ENCODE data around the gene APOC3.
"Not testable (repeated sequence)": the region's sequence is repeated elsewhere in the genome, so short reads cannot be mapped to it uniquely, and the experiment has no call there.

The APOC3 gene

DNA sequence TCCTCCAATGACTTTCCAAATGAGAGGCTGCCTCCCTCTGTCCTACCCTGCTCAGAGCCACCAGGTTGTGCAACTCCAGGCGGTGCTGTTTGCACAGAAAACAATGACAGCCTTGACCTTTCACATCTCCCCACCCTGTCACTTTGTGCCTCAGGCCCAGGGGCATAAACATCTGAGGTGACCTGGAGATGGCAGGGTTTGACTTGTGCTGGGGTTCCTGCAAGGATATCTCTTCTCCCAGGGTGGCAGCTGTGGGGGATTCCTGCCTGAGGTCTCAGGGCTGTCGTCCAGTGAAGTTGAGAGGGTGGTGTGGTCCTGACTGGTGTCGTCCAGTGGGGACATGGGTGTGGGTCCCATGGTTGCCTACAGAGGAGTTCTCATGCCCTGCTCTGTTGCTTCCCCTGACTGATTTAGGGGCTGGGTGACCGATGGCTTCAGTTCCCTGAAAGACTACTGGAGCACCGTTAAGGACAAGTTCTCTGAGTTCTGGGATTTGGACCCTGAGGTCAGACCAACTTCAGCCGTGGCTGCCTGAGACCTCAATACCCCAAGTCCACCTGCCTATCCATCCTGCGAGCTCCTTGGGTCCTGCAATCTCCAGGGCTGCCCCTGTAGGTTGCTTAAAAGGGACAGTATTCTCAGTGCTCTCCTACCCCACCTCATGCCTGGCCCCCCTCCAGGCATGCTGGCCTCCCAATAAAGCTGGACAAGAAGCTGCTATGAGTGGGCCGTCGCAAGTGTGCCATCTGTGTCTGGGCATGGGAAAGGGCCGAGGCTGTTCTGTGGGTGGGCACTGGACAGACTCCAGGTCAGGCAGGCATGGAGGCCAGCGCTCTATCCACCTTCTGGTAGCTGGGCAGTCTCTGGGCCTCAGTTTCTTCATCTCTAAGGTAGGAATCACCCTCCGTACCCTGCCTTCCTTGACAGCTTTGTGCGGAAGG, 2.9 kb downstream of the APOC3 start:
- DNase-seq = no peak

DNA sequence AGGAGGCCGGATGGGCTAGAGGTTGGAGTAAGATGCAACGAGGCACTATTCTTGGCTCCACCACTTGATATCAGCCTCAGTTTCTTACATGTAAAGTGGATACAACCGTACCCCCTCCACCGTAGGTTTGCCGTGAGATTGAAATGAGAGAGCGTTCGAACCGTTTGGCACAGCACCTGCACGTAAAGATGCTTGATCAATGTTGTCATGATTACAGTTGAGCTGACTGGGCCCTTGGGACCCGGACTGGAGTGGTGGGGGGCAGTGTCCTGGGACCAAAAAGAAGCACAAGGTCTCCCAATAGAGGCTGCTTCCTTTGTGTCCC, 3.7 kb downstream of the APOC3 start:
- DNase-seq = no peak

DNA sequence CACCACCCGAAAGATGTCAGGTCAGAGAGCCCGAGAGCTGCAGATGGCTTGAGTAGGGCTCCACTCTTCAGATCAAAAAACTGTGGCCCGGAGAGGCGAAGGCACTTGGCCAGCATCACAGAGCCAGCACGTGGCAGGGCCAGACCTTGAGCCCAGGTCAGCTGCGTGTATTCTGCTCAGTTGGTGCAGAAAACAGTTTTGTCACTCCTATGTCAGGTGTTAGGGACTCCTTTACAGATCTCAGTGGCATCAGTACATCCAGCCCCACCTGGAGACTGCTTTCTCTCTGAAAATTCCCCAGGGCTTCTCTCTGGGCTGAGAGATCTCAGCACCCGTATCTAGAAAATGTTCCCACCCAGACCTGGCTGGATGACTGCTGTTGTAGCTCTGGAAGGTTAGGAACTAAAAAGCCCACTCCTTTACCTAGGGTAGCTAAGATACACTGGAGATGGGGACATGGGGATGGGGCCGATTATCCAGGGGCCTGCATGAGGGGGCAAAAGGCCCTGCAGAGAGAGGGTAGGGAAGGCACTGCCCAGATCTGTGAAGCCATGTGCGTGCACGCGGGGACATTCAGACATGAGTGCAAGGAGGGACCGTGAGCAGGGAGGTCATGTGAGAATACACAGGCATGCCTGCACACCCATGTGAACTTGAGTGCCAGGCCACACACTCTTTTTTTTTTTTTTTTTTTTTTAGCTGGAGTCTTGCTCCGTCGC, 4.3 kb downstream of the APOC3 start:
- no peak for DNase-seq

DNA sequence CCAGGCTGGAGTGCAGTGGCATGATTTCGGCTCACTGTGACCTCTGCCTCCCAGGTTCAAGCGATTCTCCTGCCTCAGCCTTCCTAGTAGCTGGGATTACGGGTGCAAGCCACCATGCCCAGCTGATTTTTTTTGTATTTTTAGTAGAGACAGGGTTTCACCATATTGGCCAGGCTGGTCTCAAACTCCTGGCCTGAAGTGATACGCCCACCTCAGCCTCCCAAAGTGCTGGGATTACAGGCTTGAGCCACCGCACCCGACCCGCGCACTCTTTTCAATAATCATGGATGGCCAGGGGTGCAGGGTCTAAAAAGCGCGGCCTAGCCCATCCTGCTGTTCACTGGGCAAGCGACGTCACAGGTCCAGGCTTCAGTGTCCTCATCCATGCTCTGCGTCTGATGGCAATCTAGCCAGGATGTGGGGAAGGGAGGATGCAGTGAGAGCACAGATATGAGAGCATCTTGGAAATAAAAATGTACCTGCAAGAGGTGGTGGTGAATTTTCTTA, 4.9 kb downstream of the APOC3 start:
- DNase-seq = not testable (repeated sequence)

DNA sequence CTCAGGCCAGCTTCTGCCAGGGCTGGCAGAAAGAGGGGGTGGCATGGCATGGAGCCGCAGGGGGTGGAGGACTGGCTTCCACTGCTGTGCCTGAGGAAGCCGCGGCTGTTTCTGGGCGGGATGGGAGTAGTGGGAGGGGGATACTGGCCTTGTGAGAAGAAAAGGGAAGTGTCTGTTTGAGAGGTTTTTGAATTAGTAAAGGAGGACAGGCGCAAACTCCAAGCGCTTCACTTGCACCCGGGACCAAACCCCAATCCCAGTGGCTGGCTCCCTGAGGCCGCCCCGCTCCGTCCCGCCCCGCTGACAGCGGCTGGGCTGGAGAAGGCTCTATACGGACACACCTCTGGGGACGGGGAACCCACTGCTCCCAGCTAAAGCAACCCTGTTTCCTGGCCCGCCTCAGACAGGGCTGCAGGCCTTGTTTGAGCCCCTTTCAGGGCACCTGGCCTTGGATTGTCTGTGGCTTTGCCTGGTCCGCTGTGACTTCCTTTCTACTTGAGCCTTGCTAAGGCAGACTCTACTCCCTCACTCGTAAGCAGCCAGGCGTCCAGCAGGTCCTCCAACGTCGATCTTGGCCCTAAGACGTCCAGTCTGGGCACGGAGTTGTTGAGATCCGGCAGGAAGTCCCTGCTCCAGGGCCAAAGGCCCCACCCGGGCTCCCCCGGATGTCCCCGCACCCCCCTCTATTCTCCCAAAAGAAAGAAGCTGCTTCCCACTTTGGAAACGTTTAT, 5.5 kb downstream of the APOC3 start:
- DNase-seq = no peak

DNA sequence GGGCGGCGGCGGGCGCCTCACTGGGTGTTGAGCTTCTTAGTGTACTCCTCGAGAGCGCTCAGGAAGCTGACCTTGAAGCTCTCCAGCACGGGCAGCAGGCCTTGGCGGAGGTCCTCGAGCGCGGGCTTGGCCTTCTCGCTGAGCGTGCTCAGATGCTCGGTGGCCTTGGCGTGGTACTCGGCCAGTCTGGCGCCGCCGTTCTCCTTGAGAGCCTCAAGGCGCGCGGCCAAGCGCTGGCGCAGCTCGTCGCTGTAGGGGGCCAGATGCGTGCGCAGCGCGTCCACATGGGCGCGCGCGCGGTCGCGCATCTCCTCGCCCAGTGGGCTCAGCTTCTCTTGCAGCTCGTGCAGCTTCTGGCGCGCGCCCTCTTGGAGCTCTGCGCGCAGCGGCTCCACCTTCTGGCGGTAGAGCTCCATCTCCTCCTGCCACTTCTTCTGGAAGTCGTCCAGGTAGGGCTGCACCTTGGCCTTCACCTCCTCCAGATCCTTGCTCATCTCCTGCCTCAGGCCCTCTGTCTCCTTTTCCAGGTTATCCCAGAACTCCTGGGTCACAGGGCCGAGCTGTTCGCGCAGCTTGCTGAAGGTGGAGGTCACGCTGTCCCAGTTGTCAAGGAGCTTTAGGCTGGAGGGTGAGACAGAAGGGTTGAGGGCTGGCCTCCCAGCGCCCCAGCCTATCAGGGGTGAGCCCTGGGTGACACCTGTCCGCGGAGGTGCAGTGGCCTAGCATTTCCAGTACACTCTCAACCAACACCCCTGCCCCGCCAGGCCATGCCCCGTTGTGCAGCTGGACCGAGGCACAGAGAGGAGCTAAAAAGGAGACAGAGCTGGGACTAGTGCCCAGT, 6.3 kb downstream of the APOC3 start:
- DNase-seq = peak; percentile 75

DNA sequence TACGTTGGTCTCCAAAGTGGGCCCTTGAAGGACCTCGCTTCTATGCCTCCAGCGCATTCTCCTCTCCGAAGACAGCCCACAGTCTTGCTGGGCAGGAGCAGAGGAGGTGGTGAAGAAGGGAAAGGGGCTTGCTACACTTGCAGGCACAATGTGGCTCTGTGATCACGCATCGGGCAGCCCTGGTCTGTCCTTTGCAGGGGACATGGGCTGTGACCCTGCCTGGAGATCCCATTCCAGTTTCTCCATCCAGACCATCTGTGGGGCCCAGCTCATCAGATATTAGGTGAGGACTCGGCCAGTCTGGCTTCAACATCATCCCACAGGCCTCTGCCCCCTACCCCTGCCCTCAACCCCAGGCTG, 6.9 kb downstream of the APOC3 start:
- no peak for DNase-seq

DNA sequence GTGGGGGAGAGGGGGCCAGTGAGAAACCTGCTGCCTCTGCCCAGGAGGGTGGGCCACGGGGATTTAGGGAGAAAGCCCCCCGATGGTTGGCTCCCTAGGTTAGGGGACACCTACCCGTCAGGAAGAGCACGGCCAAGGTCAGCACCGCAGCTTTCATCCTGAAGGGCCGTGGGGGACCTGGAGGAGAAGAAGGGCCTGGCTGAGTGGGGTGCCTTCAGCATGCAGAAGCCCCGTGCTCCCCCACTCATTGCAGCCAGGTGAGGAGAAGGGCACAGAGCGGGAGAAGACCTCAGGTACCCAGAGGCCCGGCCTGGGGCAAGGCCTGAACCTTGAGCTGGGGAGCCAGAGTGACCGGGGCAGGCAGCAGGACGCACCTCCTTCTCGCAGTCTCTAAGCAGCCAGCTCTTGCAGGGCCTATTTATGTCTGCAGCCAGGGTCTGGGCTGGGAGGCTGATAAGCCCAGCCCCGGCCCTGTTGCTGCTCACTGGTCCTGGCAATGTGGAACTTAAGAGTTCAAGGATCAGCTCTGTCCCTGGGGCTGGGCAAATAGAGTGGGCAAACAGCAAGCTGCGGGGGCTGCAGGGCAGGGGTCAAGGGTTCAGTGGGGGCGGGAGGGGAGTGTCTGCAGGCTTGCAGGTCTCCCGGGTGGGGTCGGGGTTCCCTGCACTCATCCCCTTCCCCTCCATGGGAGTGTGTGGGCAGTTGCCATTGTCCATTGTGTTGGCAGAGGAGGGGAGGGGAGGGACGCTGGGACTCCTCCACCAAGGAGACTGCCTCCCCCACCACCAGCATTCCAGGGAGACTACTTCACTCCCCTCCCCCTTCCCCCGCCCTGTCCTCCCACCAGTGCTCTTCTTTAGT, 7.8 kb downstream of the APOC3 start, which contains the start of gene APOA1:
Gene APOA1 (minus strand): TSS at position 392 of the 861 bp plus-strand sequence. CDS start 235 bp downstream, at position 157.
- no peak for DNase-seq

DNA sequence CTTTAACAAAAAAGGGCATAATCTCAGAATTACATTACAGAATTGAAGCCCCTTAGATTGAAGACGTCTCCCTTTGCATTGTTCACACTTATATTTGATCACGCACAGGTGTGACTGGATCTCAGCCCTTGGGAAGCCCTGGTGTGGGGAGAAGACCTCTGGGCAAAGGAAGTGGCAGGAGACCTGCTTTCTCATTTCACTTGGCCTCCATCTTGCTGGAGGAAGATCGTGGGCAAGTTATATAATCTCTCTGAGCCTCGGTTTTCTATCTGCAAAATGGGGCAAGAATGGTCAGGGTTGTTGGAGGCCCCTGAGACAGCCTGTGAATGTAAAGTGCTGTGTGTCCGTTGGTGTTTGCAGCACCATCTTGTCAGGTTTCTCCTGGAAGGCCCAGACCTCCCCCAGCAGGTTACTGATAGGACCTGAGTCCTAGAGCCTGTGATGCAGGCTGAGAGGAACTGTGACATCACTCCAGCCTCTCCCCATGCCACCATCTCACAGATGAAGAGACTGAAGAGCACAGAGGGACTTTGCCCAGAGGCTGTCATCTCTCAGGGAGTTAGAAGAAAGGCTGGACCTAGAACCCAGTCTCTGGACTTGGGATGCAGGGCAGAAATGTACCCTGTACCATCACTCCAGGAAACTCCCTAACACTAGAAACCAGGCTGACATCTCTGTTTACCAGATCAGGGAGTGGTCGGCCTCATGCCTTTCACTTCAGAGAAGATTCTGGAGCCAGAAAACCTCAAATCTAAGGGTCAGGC, 8.8 kb downstream of the APOC3 start:
- no peak for DNase-seq

DNA sequence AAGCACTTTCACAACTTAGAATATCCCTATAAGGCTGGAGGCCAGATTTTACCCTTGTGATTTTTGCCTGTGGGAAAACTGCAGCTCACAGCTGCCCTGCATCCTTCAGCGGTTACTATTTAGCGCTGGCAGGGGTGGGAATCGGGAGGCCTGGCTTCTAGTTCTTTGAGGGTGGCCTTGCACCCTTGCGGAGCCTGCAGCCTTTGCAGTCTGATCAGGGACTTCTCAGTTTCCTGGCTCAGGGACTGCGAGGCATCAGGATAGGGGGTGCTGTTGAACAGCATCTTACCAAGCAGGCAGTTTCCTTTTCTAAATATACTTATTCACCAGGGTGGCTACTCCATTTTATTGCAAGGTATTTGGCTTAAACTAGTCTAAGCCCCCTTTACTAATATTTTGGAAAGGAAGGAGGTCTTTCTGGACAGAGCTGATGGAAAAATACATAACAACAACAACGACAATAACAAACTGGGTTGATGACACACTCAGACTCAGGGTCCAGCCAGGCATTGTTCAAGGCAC, 10.6 kb downstream of the APOC3 start:
- no peak for DNase-seq

DNA sequence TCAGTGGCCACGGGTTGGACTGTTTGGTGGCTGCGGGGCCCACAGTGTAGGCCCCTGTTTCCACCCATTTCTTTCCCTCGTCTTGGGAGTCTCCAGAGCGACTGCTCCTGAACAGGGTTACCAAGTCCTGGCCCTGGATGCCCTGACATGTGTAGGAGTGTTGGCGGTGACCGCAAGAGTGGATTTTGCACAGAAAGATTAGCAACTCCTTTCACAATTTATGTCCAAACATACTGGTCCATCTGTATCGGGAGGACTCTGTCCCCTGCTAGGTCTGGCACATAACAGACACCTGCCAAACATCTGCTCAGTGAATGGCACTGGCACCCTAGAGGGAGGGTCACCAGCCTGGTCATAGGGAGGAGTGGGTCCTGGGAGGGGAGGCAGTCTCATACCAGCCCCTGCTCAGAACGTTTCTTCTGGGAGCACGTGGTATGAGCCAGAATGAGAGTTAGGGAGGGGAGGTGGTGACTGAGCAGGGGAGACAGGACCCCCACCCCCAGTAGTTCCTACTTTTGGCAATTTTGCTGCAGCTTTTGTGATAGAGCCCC, 11.1 kb downstream of the APOC3 start:
- DNase-seq = no peak

DNA sequence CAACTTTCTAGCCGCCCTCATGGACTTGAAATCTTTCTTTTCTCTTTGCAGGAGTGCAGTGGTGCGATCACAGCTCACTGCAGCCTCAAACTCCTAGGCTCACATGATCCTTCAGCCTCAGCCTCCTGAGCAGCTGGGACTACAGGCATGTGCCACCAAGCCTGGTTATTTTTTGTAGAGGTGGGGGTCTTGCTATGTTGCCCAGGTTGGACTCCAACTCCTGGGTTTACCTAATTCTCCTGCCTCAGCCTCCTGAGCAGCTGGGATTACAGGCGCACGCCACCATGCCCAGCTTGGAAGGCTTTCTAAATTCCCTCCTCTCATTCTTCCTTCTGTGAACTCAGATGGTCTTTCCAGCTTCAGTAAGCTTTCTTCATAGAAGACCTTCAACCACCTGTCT, 12.4 kb downstream of the APOC3 start:
- DNase-seq = no peak

DNA sequence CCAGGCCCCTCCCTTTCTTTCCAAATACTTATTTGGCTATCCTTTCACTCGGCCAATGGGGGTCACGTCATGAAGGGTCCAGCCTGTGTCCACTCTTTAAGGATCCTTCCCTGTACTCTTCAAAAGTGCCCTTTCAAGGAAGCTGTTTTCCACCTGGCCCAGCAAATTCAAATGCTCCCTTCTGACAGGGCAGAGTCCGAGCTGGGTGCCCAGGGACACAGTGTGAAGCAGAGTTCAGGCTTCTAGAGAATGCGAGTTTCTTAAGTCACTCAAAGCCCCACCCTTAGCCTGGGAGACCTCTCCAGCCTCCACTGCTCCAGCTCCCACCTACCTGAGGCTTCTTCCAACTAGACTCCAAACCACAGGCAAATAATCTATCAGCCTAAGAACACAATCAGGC, 13.2 kb downstream of the APOC3 start:
- DNase-seq = no peak

DNA sequence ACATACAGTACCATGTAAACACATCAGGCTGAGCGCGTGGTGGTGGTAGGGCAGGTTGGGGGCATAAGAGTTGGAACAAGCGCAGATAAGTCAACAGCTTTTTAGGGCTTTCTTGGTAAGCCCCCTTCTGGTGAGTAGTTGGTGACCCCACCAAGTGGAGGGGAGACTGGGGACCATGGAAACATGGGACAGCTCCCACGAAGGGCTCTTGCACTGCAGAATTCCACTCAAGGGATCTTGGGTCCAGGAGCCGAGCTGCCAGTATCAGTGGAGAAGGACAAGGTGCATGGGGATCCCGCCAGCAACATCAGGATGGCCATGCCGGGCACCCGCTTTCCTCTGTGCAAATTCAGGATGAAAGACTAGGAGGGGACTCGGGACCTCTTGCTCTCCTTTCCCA, 14.0 kb downstream of the APOC3 start:
- no peak for DNase-seq

DNA sequence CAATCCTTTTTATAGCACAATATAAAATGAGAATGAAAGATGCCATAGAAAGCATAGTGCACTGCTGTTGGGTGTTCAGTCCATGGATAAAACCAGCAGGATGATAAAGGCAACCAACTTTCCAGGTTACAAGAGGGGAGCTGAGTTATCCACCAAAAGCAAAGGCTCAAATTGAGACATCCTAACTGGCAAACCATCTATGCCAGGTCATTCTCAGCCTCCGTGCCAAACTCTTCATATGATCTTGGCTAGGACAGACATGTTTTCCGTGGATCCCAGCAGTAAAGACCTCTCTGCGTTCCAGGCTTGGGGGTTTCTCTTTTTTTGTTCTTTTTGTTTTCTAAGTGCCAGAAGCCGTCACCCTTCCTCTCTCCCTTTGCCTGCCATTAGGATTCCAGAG, 15.0 kb downstream of the APOC3 start:
- no peak for DNase-seq

DNA sequence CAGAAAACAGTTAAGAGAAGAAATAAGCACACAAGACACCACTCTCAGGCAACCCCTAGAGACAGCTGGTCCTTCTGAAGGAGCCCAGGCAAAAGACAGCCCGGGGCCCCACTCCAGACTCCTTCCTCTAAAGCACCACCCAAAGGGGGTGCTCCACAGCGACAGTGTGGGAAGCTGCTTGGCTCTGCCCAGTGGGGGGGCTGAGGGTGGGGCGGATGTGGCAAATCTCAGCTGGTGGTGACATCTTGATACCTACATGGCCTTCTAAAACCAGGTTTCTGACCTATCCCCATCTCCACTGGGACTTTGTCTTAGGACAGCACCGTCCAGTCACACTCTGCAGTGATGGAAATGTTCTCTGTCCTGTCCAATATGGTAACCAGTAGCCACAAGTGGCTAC, 17.9 kb downstream of the APOC3 start:
- DNase-seq = no peak

DNA sequence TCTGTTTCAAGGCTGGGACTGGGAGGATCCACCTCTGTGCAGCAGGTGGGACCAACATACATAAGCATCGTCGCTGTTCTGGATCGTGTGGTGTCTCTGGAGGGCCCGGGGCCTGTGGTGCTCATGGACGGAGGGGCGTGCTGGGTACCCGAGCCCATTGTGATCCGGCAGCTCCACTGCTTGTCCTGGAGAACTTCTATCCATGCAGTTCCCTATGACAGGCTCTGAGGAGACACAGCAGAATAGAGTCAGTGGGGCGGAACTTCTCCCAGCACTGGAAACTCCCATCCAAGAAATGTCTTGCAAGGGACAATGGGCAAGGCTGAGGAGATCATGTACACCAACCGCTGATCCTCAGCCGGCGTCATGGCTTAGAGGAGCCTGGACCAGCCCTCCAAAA, 19.4 kb downstream of the APOC3 start:
- DNase-seq = no peak

DNA sequence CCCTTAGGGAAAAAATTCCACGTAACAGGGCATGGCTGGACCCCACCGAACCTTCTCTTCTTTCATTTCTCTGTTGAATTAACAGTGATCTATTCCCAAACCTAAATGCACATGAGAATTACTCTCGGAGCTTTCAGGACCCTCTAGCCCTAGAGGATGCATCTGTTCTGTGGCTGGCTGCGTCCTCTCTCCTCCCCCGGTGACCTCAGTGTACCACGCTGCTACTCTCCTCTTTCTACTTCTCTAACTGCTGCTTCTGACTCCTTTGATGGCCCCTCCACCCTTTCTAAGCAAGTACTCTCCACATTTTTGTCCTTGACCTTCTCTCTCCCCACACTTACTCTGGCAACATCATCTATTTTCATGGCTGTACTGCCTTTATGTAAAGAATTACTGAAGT, 19.8 kb downstream of the APOC3 start:
- DNase-seq = no peak

DNA sequence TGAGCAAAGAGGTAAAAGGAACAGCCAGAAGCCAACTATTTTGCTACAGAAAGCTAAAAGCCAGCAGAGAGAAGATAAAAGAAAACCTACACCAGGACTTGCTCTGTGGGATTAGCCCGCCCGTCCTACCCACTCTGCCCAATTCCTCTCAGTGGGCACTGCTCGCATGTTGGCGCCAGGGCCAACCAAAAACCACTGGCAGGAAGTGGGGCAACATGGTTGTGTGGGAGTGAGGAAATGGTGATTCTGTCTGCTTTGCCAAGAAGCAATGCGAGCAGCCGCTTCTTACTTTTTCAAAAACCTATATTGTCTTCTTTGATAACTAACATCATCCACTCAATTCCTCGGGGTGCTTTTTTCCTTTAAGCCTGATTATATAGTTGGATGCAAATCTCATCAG, 21.9 kb downstream of the APOC3 start:
- no peak for DNase-seq
